COR-L47 (cell line): ENCODE measurements around the gene COX19.

Experiments
- DNase-seq: peaks from one replicate; lab custom pipeline; 2025; lab: John Stamatoyannopoulos, UW

Gene COX19

GRCh38 chr7:991729-992656 lies 16.6 kb upstream of the COX19 start:
- DNase-seq, result no peak

- no peak for DNase-seq
These were observed 15.8 kb upstream of the COX19 start for GRCh38 chr7:990933-991728.

- no peak for DNase-seq
These were observed 15.1 kb upstream of the COX19 start for GRCh38 chr7:990352-990932.

- DNase-seq, result no peak
These were observed 13.7 kb upstream of the COX19 start for GRCh38 chr7:988963-989529.

- DNase-seq, result no peak
These were observed 13.1 kb upstream of the COX19 start for GRCh38 chr7:988426-988911.

GRCh38 chr7:987909-988308 lies 12.6 kb upstream of the COX19 start:
- no peak for DNase-seq

- DNase-seq, result no peak
These were observed 11.7 kb upstream of the COX19 start for GRCh38 chr7:986766-987751.

- no peak for DNase-seq
These were observed 10.8 kb upstream of the COX19 start for GRCh38 chr7:985915-986741.

- DNase-seq, result no peak
These were observed 9.7 kb upstream of the COX19 start for GRCh38 chr7:985127-985416.

- no peak for DNase-seq
These were observed 9.2 kb upstream of the COX19 start for GRCh38 chr7:984361-985126.

GRCh38 chr7:983616-984071 lies 8.3 kb upstream of the COX19 start:
- no peak for DNase-seq

- no peak for DNase-seq
These were observed 7.8 kb upstream of the COX19 start, which contains the start of gene CYP2W1 for GRCh38 chr7:983004-983615. Gene CYP2W1 (plus strand): TSS chr7:983181. CDS start chr7:983212, 31 bp downstream.

GRCh38 chr7:982511-983003 lies 7.2 kb upstream of the COX19 start:
- no peak for DNase-seq

GRCh38 chr7:981793-982510 lies 6.6 kb upstream of the COX19 start:
- DNase-seq, result no peak

GRCh38 chr7:979886-980571 lies 4.7 kb upstream of the COX19 start:
- DNase-seq, result no peak

- no peak for DNase-seq
These were observed 3.8 kb upstream of the COX19 start for GRCh38 chr7:979151-979550.

GRCh38 chr7:978416-979091 lies 3.2 kb upstream of the COX19 start:
- DNase-seq, result no peak
